A673 (cell line): ENCODE data around the gene SLC22A4.

Source experiments
- CTCF ChIP-seq: fragments of 300-800, 200-600 bp; sonication (generic); conservative IDR thresholded peaks from 2 replicates; pipeline ENCODE4 v1.5.1; 2017; ENCODE audit warnings: low read depth, mild to moderate bottlenecking, antibody characterized with exemption, low read length, moderate library complexity, mixed read lengths
- EZH2 ChIP-seq: fragments of 200-600 bp; sonication (generic); IDR thresholded peaks from 2 replicates; pipeline ENCODE4 v1.6.1; 2017; ENCODE audit warnings: borderline replicate concordance, low read depth, mild to moderate bottlenecking, mixed read lengths, antibody characterized with exemption, low read length; ENCODE audit not compliant: poor library complexity, severe bottlenecking

GRCh38 chr5:132344775-132345514, 50.8 kb downstream of the SLC22A4 start:
- TF ChIP-seq CTCF (no peak), EZH2 (no peak)
